H1 (cell line): ENCODE data around the gene HDDC3. TPM values are rescaled to one million over a fixed set of nuclear protein-coding genes. Genes with fewer than 3 reads are reported as not detected.
A peak's percentile ranks its signal among the peaks of the same experiment; 100 is the strongest.

Source experiments
- ASH2L ChIP-seq: fragments of 200-600, 300-600 bp; sonication (generic); IDR thresholded peaks from one replicate; pipeline ENCODE4 v1.7.1; 2017; ENCODE audit warnings: low read length
- CBX5 ChIP-seq: fragments of 300-800, 300-1000 bp; sonication (generic); IDR thresholded peaks from 2 replicates; pipeline ENCODE4 v1.7.1; 2016; ENCODE audit warnings: antibody characterized with exemption, low read length, low read depth
- CREB1 ChIP-seq: IDR thresholded peaks from 2 replicates; pipeline ENCODE4 v1.6.1; 2012; ENCODE audit warnings: inconsistent platforms
- EP300 ChIP-seq, 2 experiments: IDR thresholded peaks; 1 replicate in 1 of 2; 2 replicates in 1 of 2; pipeline ENCODE4 v1.6.1; 2011 to 2012; ENCODE audit warnings: low read depth in 2 of 2, low read length in 2 of 2, mild to moderate bottlenecking in 2 of 2, borderline replicate concordance in 1 of 2, inconsistent platforms in 1 of 2, moderate library complexity in 1 of 2
- HDAC2 ChIP-seq, 2 experiments: fragments of 300-600 bp in 1 of 2; sonication (generic) in 1 of 2; IDR thresholded peaks; 2 replicates each; pipeline ENCODE4 v1.6.1; 2011 to 2012; ENCODE audit warnings: low read depth in 2 of 2, low read length in 2 of 2, mild to moderate bottlenecking in 2 of 2, moderate library complexity in 2 of 2, borderline replicate concordance in 1 of 2, inconsistent platforms in 1 of 2
- KDM5A ChIP-seq: fragments of 200-600 bp; IDR thresholded peaks from 2 replicates; pipeline ENCODE4 v1.7.1; 2012; ENCODE audit warnings: mild to moderate bottlenecking, low read length, inconsistent platforms, mixed read lengths
- SIN3A ChIP-seq, 2 experiments: IDR thresholded peaks in 1 of 2; conservative IDR thresholded peaks in 1 of 2; 2 replicates each; pipeline ENCODE4 v1.6.1; 2011 to 2012; ENCODE audit warnings: low read length in 2 of 2, improper control_type of control experiment in 1 of 2, low read depth in 1 of 2, mild to moderate bottlenecking in 1 of 2
- TBP ChIP-seq: IDR thresholded peaks from 2 replicates; pipeline ENCODE4 v1.6.1; 2011; ENCODE audit warnings: low read depth, low read length, improper control_type of control experiment
- polyA plus RNA-seq, 7 experiments: library from polyadenylated mRNA; depleted of rRNA in 3 of 7; stranded (reverse) in 5 of 7; unstranded in 2 of 7; fragments of >200 nt in 5 of 7; fragments of 200-250 nt in 2 of 7; gene quantifications; 1 replicate in 5 of 7; 2 replicates in 1 of 7; 4 replicates in 1 of 7; pipeline versions ENCODE4 v1.2.1 to v1.2.3, GENCODE V29; 2011 to 2013; ENCODE audit warnings: missing spikeins in 2 of 7, mixed read lengths in 2 of 7
- total RNA-seq: library from RNA; stranded (reverse); fragmentation: NEBNext Ultra II Directional; extraction: Animal tissue kit (Norgen Biotek cat#: 25700); gene quantifications from 2 replicates; pipeline ENCODE4 v1.2.1, GENCODE V29; 2021
- TF ChIP-seq, protein P1 (sequence below): fragments of 300-600 bp; sonication (generic); IDR thresholded peaks from 2 replicates; pipeline ENCODE4 v1.7.1; 2012; ENCODE audit warnings: low read length, moderate library complexity, mild to moderate bottlenecking, inconsistent platforms; ENCODE audit not compliant: insufficient replicate concordance

HDDC3 gene
- total and polyA plus RNA-seq, 2 of the 8 experiments (the other 6 are each of a cell fraction or from before 2014, with no cell fraction given): 16.3 to 16.5 TPM

- TF ChIP-seq, protein P1, sequence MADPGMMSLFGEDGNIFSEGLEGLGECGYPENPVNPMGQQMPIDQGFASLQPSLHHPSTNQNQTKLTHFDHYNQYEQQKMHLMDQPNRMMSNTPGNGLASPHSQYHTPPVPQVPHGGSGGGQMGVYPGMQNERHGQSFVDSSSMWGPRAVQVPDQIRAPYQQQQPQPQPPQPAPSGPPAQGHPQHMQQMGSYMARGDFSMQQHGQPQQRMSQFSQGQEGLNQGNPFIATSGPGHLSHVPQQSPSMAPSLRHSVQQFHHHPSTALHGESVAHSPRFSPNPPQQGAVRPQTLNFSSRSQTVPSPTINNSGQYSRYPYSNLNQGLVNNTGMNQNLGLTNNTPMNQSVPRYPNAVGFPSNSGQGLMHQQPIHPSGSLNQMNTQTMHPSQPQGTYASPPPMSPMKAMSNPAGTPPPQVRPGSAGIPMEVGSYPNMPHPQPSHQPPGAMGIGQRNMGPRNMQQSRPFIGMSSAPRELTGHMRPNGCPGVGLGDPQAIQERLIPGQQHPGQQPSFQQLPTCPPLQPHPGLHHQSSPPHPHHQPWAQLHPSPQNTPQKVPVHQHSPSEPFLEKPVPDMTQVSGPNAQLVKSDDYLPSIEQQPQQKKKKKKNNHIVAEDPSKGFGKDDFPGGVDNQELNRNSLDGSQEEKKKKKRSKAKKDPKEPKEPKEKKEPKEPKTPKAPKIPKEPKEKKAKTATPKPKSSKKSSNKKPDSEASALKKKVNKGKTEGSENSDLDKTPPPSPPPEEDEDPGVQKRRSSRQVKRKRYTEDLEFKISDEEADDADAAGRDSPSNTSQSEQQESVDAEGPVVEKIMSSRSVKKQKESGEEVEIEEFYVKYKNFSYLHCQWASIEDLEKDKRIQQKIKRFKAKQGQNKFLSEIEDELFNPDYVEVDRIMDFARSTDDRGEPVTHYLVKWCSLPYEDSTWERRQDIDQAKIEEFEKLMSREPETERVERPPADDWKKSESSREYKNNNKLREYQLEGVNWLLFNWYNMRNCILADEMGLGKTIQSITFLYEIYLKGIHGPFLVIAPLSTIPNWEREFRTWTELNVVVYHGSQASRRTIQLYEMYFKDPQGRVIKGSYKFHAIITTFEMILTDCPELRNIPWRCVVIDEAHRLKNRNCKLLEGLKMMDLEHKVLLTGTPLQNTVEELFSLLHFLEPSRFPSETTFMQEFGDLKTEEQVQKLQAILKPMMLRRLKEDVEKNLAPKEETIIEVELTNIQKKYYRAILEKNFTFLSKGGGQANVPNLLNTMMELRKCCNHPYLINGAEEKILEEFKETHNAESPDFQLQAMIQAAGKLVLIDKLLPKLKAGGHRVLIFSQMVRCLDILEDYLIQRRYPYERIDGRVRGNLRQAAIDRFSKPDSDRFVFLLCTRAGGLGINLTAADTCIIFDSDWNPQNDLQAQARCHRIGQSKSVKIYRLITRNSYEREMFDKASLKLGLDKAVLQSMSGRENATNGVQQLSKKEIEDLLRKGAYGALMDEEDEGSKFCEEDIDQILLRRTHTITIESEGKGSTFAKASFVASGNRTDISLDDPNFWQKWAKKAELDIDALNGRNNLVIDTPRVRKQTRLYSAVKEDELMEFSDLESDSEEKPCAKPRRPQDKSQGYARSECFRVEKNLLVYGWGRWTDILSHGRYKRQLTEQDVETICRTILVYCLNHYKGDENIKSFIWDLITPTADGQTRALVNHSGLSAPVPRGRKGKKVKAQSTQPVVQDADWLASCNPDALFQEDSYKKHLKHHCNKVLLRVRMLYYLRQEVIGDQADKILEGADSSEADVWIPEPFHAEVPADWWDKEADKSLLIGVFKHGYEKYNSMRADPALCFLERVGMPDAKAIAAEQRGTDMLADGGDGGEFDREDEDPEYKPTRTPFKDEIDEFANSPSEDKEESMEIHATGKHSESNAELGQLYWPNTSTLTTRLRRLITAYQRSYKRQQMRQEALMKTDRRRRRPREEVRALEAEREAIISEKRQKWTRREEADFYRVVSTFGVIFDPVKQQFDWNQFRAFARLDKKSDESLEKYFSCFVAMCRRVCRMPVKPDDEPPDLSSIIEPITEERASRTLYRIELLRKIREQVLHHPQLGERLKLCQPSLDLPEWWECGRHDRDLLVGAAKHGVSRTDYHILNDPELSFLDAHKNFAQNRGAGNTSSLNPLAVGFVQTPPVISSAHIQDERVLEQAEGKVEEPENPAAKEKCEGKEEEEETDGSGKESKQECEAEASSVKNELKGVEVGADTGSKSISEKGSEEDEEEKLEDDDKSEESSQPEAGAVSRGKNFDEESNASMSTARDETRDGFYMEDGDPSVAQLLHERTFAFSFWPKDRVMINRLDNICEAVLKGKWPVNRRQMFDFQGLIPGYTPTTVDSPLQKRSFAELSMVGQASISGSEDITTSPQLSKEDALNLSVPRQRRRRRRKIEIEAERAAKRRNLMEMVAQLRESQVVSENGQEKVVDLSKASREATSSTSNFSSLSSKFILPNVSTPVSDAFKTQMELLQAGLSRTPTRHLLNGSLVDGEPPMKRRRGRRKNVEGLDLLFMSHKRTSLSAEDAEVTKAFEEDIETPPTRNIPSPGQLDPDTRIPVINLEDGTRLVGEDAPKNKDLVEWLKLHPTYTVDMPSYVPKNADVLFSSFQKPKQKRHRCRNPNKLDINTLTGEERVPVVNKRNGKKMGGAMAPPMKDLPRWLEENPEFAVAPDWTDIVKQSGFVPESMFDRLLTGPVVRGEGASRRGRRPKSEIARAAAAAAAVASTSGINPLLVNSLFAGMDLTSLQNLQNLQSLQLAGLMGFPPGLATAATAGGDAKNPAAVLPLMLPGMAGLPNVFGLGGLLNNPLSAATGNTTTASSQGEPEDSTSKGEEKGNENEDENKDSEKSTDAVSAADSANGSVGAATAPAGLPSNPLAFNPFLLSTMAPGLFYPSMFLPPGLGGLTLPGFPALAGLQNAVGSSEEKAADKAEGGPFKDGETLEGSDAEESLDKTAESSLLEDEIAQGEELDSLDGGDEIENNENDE: no peak
- no peak for TF ChIP-seq EP300 (IDR thresholded peaks at IDR 0.05; ENCODE audit: borderline replicate concordance in 1 of 2, low read depth in 2 of 2, low read length in 2 of 2)
- no peak for TF ChIP-seq CREB1
- no peak for TF ChIP-seq HDAC2 (IDR thresholded peaks at IDR 0.05; ENCODE audit: borderline replicate concordance in 1 of 2, low read depth in 2 of 2, low read length in 2 of 2)
- no peak for TF ChIP-seq ASH2L
- peak; percentile 66; the same call in 1 of the 2 replicates for TF ChIP-seq TBP
- TF ChIP-seq CBX5: no peak
- 0 out of 4 replicates have a peak, but pooled peaks of 1 of the 2 experiments have one; percentile 41 for TF ChIP-seq SIN3A (conservative IDR thresholded peaks at IDR 0.05 in 1 of 2, IDR thresholded peaks at IDR 0.05 in 1 of 2; ENCODE audit: low read depth in 1 of 2, low read length in 2 of 2)
- TF ChIP-seq KDM5A: no peak
These were observed 28.4 kb downstream of the HDDC3 start (continued) for GRCh38 chr15:90903733-90904536.
